H1 (cell line): ENCODE measurements around the gene LYPD3. TPM values are rescaled to one million over a fixed set of nuclear protein-coding genes. Genes with fewer than 3 reads are reported as not detected.
A peak's percentile ranks its signal among the peaks of the same experiment; 100 is the strongest.

Experiments used
- ASH2L ChIP-seq: fragments of 200-600, 300-600 bp; sonication (generic); IDR thresholded peaks from one replicate; pipeline ENCODE4 v1.7.1; 2017; ENCODE audit warnings: low read length
- ATF2 ChIP-seq: IDR thresholded peaks from 2 replicates; pipeline ENCODE4 v1.6.1; 2012; ENCODE audit warnings: low read length, inconsistent platforms
- BRCA1 ChIP-seq: IDR thresholded peaks from 2 replicates; pipeline ENCODE4 v1.6.1; 2012; ENCODE audit warnings: low read depth, low read length, improper control_type of control experiment
- CBX8 ChIP-seq: fragments of 300-800, 300-1000 bp; sonication (generic); IDR thresholded peaks from 2 replicates; pipeline ENCODE4 v1.7.1; 2016; ENCODE audit warnings: low read depth, low read length, borderline replicate concordance
- CEBPB ChIP-seq: IDR thresholded peaks from 2 replicates; pipeline ENCODE4 v1.6.1; 2012; ENCODE audit warnings: low read depth, low read length
- CHD1 ChIP-seq: IDR thresholded peaks from 2 replicates; pipeline ENCODE4 v1.6.1; 2012; ENCODE audit warnings: low read depth, low read length, improper control_type of control experiment
- CREB1 ChIP-seq: IDR thresholded peaks from 2 replicates; pipeline ENCODE4 v1.6.1; 2012; ENCODE audit warnings: inconsistent platforms
- EZH2 ChIP-seq: fragments of 200-600 bp; sonication (generic); IDR thresholded peaks from 2 replicates; pipeline ENCODE4 v1.7.1; 2012; ENCODE audit warnings: low read depth, mild to moderate bottlenecking, moderate library complexity, low read length, inconsistent platforms; ENCODE audit not compliant: severe bottlenecking
- GABPA ChIP-seq: IDR thresholded peaks from 2 replicates; pipeline ENCODE4 v1.6.1; 2011; ENCODE audit warnings: mild to moderate bottlenecking, low read length, moderate library complexity, borderline replicate concordance; ENCODE audit not compliant: insufficient read depth
- JUND ChIP-seq: IDR thresholded peaks from 2 replicates; pipeline ENCODE4 v1.6.1; 2011; ENCODE audit warnings: mild to moderate bottlenecking, improper control_type of control experiment, low read length
- PHF8 ChIP-seq: fragments of 200-600 bp; sonication (generic); conservative IDR thresholded peaks from 2 replicates; pipeline ENCODE4 v1.7.1; 2012; ENCODE audit warnings: low read depth, mild to moderate bottlenecking, inconsistent platforms, low read length, moderate library complexity
- RAD21 ChIP-seq, 2 experiments: IDR thresholded peaks in 1 of 2; conservative IDR thresholded peaks in 1 of 2; 2 replicates each; pipeline ENCODE4 v1.6.1; 2011; ENCODE audit warnings: low read depth in 2 of 2, low read length in 2 of 2, improper control_type of control experiment in 1 of 2, inconsistent platforms in 1 of 2, mild to moderate bottlenecking in 1 of 2, moderate library complexity in 1 of 2
- RNF2 ChIP-seq: fragments of 200-900, 300-1000 bp; sonication (generic); IDR thresholded peaks from 2 replicates; pipeline ENCODE4 v1.7.1; 2016; ENCODE audit warnings: borderline replicate concordance, low read depth, mild to moderate bottlenecking, antibody characterized with exemption, low read length; ENCODE audit not compliant: poor library complexity, severe bottlenecking; ENCODE audit errors: missing control alignments
- SAP30 ChIP-seq: fragments of 300-600 bp; sonication (generic); IDR thresholded peaks from 2 replicates; pipeline ENCODE4 v1.7.1; 2012; ENCODE audit warnings: low read length, moderate library complexity, mild to moderate bottlenecking, inconsistent platforms; ENCODE audit not compliant: insufficient read depth, insufficient replicate concordance
- SIRT6 ChIP-seq: IDR thresholded peaks from one replicate; pipeline ENCODE4 v1.7.1; 2012; ENCODE audit warnings: low read length, inconsistent platforms
- SIX5 ChIP-seq: IDR thresholded peaks from 2 replicates; pipeline ENCODE4 v1.6.1; 2011; ENCODE audit warnings: mild to moderate bottlenecking, low read depth, low read length
- TAF7 ChIP-seq: optimal IDR thresholded peaks from 2 replicates; pipeline ENCODE3; 2011; ENCODE audit warnings: low read depth, mild to moderate bottlenecking, inconsistent platforms, low read length, moderate library complexity, borderline replicate concordance
- TBP ChIP-seq: IDR thresholded peaks from 2 replicates; pipeline ENCODE4 v1.6.1; 2011; ENCODE audit warnings: low read depth, low read length, improper control_type of control experiment
- TCF12 ChIP-seq: IDR thresholded peaks from 2 replicates; pipeline ENCODE4 v1.6.1; 2011; ENCODE audit warnings: low read depth, mild to moderate bottlenecking, low read length
- TEAD4 ChIP-seq: IDR thresholded peaks from 2 replicates; pipeline ENCODE4 v1.6.1; 2012; ENCODE audit warnings: low read depth, low read length, inconsistent platforms, mixed read lengths
- YY1 ChIP-seq: IDR thresholded peaks from 2 replicates; pipeline ENCODE4 v1.6.1; 2011; ENCODE audit warnings: low read depth, mild to moderate bottlenecking, low read length
- ZNF274 ChIP-seq: IDR thresholded peaks from 2 replicates; pipeline ENCODE4 v1.7.0; 2012; ENCODE audit warnings: low read length, borderline replicate concordance; ENCODE audit errors: extremely low read depth
- polyA plus RNA-seq, 7 experiments: library from polyadenylated mRNA; depleted of rRNA in 3 of 7; stranded (reverse) in 5 of 7; unstranded in 2 of 7; fragments of >200 nt in 5 of 7; fragments of 200-250 nt in 2 of 7; gene quantifications; 1 replicate in 5 of 7; 2 replicates in 1 of 7; 4 replicates in 1 of 7; pipeline versions ENCODE4 v1.2.1 to v1.2.3, GENCODE V29; 2011 to 2013; ENCODE audit warnings: missing spikeins in 2 of 7, mixed read lengths in 2 of 7
- total RNA-seq: library from RNA; stranded (reverse); fragmentation: NEBNext Ultra II Directional; extraction: Animal tissue kit (Norgen Biotek cat#: 25700); gene quantifications from 2 replicates; pipeline ENCODE4 v1.2.1, GENCODE V29; 2021
- TF ChIP-seq, protein P1 (sequence below): IDR thresholded peaks from 2 replicates; pipeline ENCODE4 v1.6.1; 2012; ENCODE audit warnings: inconsistent platforms

The LYPD3 gene
- total and polyA plus RNA-seq, 2 of the 8 experiments (the other 6 are each of a cell fraction or from before 2014, with no cell fraction given): 4.1 to 16.4 TPM

DNA sequence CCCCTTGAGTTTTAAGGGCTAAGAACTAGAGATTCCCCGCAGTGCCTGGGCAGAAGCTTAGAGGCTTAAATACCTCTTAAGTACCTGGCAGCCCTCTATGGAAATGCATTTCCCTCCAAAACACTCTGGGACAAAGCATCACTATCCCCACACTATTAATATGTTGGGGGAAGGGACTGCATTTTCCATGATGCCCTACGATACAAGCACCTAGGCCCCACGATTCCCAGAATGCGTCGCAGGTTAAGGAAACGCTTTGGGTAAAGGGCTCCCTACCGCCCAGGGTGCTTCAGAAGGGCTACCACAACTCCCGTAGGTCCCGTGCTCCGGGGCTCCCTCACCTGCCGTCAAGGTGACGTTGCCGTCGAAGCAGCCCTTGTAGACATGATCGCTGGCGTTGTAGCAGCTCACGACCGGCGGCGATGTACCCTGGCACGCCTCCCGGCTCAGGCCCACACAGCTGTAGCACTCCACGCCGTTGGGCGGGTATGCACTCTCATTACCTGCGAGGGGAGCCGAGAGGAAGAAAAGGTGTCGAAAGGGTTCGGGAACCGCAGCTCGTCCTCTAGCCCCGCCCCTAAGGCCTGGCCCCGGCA is 2.5 kb downstream of the LYPD3 start (continued):
- no peak for TF ChIP-seq TEAD4
- TF ChIP-seq ASH2L: peak; percentile 89
- TF ChIP-seq SIRT6: no peak
- TF ChIP-seq ATF2: no peak
- TF ChIP-seq, protein P1, sequence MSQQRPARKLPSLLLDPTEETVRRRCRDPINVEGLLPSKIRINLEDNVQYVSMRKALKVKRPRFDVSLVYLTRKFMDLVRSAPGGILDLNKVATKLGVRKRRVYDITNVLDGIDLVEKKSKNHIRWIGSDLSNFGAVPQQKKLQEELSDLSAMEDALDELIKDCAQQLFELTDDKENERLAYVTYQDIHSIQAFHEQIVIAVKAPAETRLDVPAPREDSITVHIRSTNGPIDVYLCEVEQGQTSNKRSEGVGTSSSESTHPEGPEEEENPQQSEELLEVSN: peak; percentile 80
- TF ChIP-seq TBP: peak; percentile 63
- peak; percentile 68 for TF ChIP-seq PHF8
- no peak for TF ChIP-seq SIX5
- peak in 1 of 2 experiments; percentile 9; a peak in 1 of 4 replicates for TF ChIP-seq RAD21 (IDR thresholded peaks at IDR 0.05 in 1 of 2, conservative IDR thresholded peaks at IDR 0.05 in 1 of 2; ENCODE audit: low read depth in 2 of 2, low read length in 2 of 2)
- no peak for TF ChIP-seq EZH2
- TF ChIP-seq RNF2: no peak
- TF ChIP-seq CBX8: no peak
- TF ChIP-seq CEBPB: no peak
- no peak for TF ChIP-seq CHD1
- TF ChIP-seq CREB1: peak; percentile 25; the same call in 1 of the 2 replicates
- TF ChIP-seq GABPA: no peak
- TF ChIP-seq SAP30: peak; percentile 24
- no peak for TF ChIP-seq YY1
- TF ChIP-seq JUND: no peak
- TF ChIP-seq TCF12: no peak
- TF ChIP-seq ZNF274: no peak
- TF ChIP-seq TAF7: no peak
- TF ChIP-seq BRCA1: no peak
